GM21576 (cell line): Measurements from ENCODE around the gene C10orf53.
"Not testable (repeated sequence)": the region's sequence is repeated elsewhere in the genome, so short reads cannot be mapped to it uniquely, and the experiment has no call there.

Experiments used
- ATAC-seq: cut with Tn5 transposase; IDR thresholded peaks from one replicate; pipeline ENCODE4 v1.9.1; 2021; ENCODE audit warnings: mild to moderate bottlenecking, moderate library complexity; ENCODE audit not compliant: unreplicated experiment

C10orf53 gene

DNA sequence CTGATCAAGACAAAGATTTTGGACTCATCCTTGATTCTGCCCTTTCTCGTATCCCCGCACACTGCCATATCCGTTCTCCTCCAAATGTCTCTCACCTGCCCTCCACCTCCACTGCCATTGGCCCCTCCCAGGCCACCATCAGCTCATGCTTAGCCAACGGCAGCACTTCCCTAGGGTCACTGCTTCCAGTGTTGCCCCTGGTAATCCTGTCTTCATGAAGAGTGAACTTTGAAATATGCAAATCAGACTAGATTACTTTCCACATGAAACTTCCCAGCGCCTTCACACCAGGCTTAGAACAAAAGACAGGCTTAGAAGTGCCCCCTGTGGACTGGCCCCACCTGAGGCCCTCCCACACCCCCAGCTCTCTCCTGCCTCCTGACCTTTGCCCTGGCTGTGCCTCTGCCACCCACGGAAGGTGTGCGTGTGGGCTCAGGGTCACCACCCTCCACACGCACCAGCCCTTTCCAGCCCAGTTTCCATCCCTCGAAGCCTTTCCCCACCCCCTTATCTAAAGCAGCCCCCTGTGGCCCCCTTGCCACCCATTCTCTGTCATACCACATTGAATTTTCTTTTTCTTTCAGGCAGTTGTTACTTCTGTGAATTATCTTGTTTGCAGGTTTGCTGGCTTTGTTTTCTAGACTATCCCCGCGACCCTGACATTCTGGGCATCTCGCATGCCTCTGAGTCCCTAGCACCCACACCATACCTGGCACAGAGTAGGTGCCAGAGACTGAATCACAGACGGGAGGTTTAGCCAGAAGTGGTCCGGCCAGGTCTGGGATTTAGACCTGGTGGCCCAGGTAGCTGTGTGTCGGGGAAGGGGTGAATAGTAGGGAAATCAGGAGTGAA lies 26.8 kb upstream of the C10orf53 start:
- ATAC-seq: no peak

DNA sequence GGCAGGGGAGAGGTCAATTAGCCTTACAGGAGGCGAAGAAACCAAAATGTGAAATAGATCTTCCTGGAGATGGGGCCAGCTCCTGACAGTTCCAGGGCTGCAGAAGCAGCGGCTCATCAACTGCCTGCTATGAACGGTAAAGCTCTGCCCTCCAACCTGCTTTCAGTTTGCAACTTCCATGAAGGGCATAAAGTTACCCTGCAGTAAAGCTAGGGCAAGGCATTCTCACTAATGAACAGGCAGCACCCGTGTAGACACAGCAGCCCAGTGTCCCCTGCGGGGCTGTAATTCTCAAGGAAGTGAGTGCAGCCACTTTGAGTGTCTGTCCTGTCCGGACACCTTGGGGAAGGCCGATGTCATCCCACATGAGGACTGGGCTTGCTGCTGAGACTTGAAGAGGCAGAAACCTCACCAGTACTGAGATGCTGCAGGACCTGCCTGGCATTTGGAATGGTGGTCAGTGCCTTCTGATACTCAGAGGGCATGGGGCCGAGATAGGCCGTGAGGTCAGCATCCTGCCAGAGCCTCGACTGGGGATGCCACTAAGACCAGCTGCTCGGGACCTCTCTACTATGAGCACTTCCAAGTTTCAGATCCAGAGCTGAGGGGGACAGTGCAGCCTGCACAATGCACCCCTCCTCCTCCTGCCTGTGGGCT lies 26.1 kb upstream of the C10orf53 start:
- ATAC-seq: no peak

DNA sequence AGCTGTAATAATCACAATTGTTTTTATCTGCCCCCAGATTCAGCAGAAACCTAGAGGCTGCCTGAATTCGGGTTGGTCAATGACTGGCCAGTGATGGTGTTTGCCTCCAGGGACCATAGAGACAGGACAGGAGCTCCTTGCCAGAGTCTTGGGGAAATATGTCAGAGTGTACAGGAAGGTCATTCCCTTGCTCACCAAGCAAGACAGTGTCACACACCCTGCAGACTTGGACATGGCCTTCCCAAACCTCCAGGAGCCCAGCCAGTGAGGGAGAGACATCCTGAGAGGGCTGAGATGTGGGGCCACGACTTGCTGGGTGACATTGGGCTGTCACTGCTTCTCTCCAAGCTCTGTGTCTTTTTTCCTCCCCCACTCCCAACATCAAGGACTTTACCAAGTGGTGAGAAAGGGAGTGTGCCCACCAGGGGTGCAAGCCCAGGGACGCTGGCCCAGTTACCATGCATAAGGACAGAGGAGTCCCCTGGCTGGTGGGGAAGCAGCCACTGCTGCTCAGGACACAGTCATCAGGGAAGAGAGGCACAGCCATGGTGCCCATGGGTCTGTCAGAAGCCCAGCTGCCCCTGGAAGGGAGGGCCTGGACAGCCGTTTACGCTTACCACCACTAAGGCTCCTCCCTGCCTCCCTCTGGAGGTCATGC lies 25.3 kb upstream of the C10orf53 start:
- no peak for ATAC-seq

DNA sequence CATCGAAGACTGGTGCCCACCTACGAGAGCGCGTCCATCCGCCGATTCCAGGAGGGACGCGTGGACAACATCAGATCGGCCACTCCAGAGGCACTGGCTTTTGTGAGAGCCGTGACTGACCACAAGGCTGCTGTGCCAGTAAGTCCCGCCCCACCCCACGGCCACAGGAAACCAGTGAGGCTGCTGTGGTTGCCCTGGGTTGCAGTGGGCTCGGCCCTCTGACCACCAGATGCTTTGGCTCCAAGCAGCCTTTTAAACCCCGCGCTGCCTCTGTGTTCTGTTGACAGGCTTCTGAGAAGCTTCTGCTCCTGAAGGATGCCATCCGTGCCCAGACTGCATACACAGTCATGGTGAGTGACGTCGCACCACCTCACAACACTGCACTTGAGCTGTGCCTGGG lies 24.4 kb upstream of the C10orf53 start:
- no peak for ATAC-seq

DNA sequence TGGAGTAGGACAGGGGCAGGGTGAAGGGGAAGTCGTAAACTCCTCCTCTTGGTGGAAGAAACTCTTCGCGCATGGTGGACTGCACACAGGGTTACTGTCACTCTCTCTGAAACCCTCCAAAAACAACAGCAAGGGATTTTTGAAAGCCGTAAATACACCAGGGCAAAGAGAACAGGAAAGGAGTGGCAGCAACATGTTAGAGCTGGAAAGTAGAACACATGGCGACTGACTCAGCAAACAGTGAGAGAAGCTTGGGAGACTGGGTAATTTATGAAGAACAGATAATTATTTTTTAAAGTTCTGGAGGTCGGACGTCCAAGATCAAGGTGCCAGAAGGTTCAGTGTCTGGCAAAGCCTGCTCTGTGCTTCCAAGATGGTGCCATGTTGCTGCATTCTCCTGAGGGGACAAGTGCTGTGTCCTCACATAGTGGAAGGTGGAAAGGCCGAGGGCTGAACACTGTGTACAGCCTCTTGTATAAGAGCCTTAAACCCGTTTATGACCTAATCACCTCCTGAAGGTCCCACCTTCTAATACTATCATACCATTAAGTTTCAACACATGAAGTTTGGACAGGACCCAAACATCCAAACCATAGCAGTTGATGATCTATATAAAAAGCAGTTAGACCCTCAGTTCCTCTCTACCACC lies 22.5 kb upstream of the C10orf53 start:
- no peak for ATAC-seq

DNA sequence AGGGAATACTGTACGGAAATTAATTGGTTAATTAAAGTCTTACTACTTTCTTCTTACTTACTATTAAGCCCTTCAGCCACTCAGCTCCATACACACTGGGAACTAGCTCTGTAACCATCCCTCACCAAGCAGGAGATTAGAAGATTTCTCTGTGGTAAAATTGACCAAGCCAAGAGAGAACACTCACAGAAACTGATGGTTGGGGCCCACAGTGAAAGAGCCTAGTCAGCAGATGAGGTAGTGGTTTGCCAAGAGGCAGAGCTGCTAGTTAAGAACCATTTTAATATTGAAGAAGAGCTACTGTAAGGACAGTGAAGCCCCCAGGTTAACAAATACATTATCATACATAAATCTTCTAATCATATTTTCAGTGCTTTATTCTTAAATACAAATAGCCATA lies 21.8 kb upstream of the C10orf53 start:
- no peak for ATAC-seq

DNA sequence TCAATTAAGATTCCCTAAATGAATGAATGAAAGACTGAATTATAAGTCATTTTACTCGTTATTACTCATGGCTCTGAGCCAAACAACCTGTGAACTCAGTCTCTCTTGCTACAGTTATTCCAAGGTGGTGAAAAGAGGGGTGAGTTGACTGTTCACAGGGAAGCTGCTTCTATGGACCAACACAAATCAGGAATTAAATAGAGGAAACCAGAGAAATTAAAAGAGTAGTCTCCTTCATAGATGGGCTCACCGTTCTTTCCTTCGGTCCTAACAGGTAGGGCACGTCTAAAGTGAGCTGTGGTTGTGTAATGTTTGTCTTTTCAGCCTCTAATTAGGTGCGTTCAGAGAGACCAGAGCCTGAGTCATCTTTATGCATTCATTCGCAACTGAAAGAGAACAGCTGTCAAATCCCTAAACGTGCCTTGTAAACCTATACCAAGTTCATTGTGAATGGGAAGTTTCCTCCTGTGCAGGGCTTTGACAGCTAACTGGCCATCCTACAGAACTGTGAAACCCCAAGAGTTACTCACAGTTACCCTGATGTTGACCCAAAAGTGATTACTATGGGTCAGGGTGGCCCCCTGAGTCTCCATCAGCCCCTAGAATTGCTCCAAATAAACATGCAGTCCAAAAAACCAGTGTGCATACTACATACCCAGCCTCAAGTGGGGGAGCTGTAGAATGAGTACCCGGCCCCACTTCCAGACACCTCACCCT lies 18.2 kb upstream of the C10orf53 start:
- no peak for ATAC-seq

DNA sequence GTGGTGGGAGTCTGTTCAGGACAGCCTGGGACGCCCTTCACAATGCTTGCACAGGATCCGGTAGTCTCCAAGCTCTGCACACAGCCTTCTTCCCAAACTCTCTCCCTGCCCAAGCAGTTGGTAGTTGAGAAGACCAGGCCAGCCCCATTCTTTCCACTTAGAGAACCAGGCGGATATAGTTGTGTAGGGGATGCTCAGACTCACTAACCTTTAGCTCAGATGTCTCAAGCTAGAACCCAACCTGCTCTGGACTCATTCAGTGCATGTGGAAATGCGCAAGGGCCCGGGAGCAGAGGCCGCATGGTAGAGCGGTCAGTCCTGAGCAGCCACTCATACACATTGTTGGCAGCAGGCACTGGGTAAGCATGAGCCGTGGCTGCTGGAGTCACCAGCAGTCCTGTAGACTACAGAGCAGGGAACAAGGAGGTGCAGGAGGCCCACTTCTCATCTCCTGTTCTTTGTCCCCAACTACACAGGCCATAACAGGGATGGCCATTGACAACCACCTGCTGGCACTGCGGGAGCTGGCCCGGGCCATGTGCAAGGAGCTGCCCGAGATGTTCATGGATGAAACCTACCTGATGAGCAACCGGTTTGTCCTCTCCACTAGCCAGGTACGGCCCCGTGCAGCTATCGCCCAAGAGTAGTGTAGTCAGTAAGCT lies 17.2 kb upstream of the C10orf53 start:
- no peak for ATAC-seq

DNA sequence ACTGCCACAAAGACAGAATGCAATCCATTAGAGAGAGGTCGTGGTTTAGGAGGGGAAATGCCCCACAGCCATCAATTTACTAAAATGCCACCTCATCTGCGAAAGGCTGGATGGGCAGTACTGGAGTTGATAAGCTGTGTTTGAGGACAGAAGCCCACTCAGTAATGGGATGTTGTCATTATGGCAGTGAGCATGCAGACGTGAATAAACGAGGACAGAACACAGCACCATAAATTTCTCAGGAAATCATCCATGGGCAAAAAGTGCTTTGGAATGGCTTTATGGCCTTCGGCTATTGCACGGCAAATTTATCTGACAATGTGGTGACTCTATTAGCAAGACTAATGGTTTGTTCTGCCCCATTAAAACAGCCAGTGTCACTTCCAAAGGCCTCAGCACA lies 15.9 kb upstream of the C10orf53 start:
- ATAC-seq: no peak

DNA sequence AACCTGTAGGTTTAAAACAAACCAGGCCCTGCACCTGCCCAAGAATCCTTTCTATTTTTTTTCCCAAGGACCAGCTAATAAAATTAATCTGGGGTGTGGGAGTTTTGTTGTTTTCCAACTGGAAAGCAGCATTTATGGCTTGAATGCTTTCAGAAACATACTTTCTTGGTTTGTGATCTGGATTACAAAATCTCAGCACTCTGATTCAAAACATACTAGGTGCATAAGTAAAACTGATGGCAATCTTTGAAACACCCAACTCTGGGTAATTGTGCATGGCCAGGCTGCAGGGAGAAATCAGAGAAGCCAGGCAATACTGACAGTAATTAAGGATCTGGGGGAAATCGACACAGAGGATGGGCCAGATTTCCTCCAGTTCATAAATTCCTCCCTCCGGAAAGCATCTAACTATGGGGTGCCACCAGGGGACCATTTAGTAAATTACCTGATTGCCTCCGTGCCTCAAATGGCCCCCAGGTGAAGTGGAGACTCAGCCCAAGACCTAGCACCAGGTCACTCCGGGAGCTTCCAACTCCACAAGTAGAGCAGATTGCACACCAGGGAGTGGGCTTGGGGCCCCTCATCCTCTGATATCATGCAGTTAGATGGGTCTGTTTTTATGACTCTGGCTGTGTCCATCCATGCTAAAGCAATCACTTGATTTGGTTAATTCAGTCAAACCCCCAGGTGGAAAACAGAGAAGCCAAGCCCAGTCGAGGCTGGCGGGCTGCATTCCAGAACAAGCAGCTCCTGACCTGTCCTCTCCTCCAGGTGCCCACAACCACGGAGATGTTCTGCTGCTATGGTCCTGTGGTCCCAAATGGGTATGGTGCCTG lies 15.2 kb upstream of the C10orf53 start:
- no peak for ATAC-seq

DNA sequence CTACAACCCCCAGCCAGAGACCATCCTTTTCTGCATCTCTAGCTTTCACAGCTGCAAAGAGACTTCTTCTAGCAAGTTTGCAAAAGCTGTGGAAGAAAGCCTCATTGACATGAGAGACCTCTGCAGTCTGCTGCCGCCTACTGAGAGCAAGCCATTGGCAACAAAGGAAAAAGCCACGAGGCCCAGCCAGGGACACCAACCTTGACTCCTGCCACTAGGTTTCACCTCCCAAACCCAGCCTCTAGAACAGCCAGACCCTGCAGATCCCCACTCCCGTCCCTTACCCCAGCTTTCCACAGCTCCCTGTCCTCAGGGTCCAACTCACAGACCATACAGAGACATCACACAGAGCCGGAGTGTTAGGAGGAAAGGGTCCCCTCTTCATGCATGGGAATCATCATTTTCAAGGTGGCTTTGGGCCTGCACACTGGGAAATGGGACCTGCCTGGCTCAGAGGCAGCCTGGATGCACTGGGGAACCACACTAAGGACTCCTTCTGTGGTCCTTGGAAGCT lies 14.6 kb upstream of the C10orf53 start:
- no peak for ATAC-seq

DNA sequence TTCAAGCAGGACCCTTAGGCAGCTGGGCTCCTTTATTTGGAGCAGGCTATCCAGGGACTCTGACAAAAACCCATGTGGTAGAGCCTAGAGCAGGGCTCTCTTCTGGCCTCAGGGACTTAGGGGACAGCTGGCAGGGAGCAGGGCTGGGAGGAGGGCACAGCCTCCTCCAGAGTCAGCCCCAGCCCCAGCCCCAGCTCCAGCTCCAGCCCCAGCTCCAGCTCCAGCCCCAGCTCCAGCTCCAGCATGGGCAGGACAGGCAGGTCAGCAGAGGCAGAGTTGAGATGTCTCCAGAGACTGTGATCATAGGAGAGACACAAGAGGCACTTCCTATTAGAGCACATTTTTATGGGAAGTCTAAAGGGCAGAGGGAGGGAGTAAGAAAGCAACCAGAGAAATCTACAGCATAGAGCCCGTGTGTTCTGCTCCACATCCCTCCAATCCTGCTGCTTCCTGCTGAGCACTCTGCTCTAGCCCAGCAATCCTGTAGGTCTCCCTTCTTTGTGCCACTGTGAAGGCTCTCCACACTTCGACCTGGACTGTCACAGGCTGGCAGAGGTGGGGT lies 13.3 kb upstream of the C10orf53 start:
- no peak for ATAC-seq

DNA sequence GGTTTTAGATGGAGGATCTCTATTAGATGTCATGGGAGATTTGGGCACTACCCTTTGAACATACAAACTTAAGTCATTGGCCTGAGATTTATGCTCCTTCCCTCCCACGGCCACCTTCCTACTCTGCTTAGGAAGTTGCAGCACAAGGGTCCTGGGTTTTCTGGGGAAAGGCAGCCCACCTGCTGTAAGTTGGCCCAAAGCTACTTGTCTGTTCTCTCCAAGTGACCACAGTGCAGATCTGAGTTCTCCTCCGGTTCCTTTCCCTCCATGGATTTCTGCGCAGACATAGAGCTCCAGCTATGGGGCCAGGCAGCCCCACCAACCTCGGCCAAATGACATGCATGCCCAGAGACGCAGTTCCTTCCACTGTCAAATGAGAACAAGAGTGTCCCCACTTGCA lies 12.8 kb upstream of the C10orf53 start:
- ATAC-seq: no peak

DNA sequence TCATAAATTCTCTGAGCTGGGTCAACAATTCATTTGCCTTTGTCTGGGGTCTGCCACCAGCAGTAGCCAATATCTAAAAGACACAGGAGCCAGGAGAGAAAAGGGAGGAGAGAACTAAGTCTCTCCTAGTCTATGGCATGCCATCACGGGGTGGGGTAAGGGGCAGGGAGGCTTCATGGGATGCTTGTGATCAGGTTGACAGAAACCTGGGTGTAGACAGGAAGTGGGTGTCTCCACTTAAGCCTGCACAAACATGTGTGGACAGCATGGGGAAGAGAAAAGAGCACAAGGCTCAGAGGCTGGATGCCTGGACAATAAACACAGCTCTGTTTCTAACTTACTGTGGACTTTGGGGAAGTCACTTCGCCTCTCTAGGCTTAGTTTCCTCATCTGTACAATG lies 11.5 kb upstream of the C10orf53 start:
- no peak for ATAC-seq

DNA sequence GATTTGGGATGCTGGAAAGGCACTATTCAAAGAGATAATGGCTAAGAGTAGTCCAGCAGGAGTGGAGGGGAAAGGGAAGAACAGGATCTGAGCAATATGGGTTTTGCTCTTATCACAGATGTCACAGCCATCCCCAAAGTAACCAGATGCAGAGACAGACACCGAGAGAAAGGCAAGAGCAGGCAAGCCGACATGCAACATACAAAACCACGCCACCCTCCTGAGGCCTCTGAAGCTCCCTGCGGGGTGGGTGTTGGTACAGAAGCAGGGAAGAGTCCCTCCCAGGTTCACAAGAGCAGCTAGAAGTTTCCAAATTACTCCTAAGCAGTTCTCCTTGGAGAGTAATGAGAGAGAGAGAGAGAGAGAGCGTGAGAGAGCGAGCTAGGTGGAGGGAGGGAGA lies 10.8 kb upstream of the C10orf53 start:
- no peak for ATAC-seq

DNA sequence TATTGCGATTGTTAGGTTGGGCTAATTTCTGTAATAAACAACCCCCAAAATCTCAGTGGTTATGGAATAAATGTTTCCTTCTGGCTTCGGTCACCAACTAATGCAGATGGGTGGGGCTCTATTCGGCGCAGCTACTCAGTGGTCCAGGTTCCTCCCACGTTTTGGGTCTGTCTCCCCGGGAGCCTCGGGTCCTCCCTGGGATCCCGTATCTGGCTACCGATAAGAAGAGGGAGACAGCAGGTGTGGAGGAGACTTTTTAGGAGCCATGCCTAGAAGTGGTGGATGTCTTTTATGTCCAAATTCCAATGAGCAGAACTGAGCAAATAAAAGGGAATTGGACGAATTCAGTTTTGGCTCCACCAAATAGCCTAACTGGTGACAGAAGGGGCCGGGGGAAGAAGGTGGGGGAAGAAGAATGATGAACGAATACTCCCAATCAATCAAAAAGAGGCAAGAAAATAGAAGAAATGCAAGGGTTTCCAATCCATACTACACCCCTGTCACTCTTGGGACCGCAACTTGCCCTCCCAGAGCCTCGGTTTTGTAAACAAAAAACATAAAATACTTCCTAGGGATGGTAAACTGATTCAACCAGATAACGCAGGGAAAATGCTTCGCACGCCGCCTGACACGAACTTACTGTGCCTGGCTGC lies 498 bp upstream of the C10orf53 start:
- ATAC-seq: no peak

DNA sequence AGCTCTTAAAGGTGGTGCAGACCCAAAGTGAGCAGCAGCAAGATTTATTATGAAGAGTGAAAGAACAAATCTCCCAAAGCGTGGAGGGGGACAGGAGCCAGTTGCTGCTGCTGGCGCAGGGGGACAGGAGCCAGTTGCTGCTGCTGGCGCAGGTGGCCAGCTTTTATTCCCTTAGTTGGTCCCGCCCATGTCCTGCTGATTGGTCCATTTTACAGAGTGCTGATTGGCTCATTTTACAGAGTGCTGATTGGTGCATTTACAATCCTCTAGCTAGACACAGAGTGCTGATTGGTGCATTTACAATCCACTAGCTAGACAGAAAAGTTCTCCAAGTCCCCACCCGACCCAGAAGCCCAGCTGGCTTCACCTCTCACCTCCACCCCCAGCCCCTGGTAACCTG lies 3.0 kb downstream of the C10orf53 start:
- not testable (repeated sequence) for ATAC-seq

DNA sequence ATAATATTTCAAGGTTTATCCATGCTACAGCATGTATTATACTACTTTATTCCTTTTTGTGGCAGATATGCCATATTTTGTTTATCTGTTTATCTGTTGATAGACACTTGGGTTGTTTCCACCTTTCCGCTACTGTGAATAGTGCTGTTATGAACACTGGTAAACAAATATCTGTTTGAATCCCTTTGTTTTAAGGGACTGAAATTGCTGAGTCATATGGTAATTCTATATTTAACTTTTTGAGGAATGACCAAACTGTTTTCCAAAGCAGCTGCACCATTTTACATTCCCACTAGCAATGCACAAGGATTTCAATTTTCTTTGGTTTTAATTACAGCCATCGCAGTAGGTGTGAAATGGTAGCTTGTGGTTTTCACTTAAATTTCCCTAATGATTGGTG lies 3.4 kb downstream of the C10orf53 start:
- no peak for ATAC-seq
